Posterior cingulate gyrus (tissue), 11 donors: ENCODE measurements around the gene FUS.
"Not testable (repeated sequence)": the region's sequence is repeated elsewhere in the genome, so short reads cannot be mapped to it uniquely, and the experiment has no call there.

ENCODE experiments used
- DNase-seq, 10 donors: peaks; one replicate each; pipeline versions ENCODE4 v3.0.0 to v3.0.0-alpha.2; 2020 to 2021; ENCODE audit warnings: mixed read lengths in 3 of 10
- intact Hi-C: fragments of 100-400 bp; cut with DNase I; formaldehyde crosslinking; loops from one replicate; pipeline ENCODE4 v1.15.1; 2023

Gene FUS

DNA sequence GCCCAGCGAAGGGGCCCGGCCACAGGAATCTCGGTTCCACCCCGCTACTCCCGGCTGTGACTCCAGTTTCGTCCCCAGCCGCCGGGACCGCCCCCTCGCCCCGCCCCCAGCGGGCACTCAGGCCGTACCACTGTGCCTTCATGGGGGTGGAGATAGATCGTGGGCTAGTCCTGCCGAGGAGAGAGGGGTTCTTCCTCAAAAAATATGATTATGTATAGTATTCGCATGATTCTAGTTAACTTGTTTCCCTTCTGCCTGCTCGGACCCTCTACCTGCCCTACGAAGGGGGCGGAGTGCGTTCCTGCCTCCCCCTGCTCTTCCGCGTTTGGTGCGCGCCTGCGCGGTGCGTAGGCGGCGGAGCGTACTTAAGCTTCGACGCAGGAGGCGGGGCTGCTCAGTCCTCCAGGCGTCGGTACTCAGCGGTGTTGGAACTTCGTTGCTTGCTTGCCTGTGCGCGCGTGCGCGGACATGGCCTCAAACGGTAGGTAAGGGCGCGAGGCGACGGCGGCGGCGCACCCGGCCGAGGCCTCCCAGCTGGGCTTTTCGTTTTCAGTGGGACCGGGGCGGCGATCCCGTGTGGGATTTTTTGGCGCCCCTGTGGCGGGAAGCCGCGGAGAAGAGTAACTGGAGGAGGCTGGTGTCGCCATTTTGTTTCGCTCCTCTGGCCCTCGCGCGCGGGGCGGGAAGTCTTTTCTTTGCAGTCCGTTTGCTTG is at the start of gene FUS:
Gene FUS, plus strand, starts transcription at position 393 of the 713 bp plus-strand sequence. Its CDS starts 76 bp downstream, at position 469.
- intact Hi-C loops = loop anchor here (2.0 to 10.0 kb wide), 2 partner anchors 37 to 275 kb away; partner anchors contain the start of gene ARMC5
- DNase-seq = peak; percentile 84 to 98 (median 90)

DNA sequence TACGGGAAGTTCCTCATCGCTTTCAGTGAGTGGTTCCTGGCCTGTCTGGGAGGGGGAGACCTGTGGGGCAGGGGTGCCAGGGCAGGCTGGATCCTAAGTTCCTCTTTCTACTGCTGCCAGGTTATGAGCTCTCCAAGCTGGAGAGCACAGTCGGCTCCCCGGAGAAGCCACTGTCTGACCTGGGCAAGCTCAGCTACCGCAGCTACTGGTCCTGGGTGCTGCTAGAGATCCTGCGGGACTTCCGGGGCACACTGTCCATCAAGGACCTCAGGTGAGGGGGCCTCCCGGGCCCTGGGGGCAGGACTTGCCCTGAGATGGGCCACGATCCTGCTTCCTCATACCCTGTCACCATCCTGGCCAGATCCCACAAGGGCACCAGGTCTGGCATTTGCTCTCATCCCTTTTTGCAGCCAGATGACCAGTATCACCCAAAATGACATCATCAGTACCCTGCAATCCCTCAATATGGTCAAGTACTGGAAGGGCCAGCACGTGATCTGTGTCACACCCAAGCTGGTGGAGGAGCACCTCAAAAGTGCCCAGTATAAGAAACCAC is 49.5 kb upstream of the FUS start:
- DNase-seq = peak in 1 of 10 donors; percentile 78
- intact Hi-C loops = loop anchor here (5.0 kb wide), 1 partner anchor 372 kb away; no protein-coding TSS in a partner anchor

DNA sequence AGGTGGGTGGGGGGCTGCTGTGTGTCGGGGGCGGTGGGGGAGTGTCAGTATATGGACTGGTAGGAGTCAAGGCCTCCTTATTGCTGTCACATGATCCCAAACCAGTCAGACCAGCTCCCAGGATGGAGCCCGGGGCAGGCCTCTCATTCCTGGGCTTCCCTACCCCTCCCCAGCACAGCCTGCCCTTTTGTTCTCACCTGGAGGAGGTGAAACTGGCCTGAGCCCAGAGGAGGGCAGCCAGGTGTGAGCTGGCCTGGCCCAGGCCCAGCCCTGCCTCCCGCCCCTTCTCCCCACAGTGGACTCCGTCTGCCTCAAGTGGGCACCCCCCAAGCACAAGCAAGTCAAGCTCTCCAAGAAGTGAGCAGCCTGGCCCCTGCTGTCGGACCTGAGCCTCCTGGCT is 49.0 kb upstream of the FUS start:
- intact Hi-C loops = loop anchor here (5.0 kb wide), 1 partner anchor 371 kb away; no protein-coding TSS in a partner anchor
- peak in 1 of 10 donors; percentile 74 for DNase-seq

DNA sequence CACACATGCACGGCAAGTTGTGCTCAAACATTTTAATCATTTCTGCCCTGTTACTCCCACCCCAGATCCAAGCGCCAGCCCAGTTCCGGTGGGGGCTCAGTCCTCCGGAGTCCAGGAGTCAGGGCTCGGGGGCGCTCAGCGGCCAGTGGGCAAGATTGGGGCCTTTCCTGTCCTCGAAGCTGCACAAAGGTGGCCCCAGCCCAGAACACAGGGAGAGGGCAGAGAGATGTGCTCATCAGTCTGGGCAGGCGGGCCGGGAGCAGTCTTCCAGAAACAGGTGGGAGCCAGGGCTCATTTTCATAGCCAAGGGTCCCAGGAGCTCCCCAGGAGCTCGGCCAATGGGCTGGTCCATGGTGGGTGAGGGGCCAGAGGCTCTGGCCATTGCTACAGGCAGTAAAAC is 48.5 kb upstream of the FUS start:
- intact Hi-C loops = loop anchor here (5.0 kb wide), 1 partner anchor 371 kb away; no protein-coding TSS in a partner anchor
- no peak for DNase-seq

DNA sequence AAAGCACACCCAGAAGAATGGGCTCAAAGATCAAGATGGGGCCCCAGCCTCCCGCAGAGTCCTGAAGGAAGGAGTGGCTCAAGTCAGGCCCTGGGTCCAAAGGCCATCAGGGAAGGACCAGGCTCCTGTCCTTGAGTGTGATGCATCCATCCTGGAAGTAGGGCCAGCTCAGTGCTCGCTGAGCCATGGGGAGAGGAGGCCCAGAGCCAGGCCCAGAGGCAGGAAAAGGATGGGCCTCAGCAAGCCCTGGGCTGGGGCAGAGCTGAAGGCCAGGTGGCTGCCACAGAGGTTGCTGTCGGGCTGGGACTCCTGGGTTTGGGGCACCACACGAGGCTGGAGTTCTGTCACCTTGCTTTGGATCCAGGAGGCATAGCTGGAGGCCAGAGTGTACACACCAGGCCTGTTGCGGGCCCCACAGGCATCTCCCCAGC is 48.1 kb upstream of the FUS start:
- intact Hi-C loops = loop anchor here (5.0 kb wide), 1 partner anchor 370 kb away; no protein-coding TSS in a partner anchor
- DNase-seq = peak in 1 of 10 donors; percentile 63

DNA sequence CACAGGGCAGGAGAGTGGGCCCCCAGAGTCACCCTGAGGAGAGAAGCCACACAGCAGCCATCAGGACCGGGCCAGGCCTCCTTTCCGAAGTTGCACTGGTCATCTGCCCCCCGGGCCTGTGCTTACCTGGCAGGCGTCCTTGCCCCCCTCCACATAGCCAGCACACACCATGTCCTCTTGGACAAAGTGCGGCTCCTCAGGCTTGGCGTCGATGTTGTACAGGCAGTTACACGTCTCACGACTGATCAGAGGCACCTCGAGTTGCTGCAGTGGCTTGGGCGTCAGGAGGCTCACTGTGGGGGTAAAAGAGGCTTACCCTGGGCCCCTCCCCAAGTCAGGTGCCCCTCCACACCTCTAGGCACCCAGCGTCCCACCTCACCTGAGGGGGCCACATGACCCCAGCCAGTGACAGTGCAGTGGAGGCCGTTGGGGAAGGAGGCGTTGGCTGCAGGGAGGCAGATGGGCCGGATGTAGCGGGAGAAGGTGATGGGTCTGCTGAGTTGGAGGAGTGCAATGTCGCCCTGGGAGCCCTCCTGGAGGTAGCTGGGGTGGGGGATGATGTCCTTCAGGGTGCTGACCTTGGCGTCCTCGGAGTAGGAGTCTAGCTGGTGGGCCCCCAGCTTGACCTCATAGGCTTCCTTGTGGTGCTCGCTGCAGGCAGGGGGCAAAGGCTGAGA is 47.5 kb upstream of the FUS start:
- DNase-seq = peak in 1 of 10 donors; percentile 46
- intact Hi-C loops = loop anchor here (5.0 kb wide), 1 partner anchor 370 kb away; no protein-coding TSS in a partner anchor

DNA sequence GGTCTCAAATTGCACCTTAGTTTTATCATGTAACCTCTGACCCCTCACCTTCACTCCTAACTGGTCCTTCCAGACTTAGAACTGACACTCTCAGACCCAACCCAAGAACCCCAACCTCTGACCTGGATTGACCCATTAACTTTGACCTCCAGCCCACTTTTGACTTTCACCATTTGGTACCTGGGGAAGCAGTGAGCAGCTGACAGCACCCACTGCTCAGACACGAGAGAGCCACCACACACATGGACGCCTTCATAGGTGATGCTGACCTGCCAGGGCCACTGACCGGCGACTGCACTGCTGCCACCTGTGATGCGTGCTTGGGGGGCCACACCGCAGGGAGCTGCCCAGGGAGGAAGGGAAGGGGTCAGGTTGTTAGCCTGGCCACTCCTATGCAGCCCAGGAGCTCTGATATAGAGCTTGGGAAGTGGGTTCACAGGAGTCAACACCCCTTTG is 46.9 kb upstream of the FUS start:
- DNase-seq = no peak
- intact Hi-C loops = loop anchor here (5.0 kb wide), 1 partner anchor 369 kb away; no protein-coding TSS in a partner anchor

DNA sequence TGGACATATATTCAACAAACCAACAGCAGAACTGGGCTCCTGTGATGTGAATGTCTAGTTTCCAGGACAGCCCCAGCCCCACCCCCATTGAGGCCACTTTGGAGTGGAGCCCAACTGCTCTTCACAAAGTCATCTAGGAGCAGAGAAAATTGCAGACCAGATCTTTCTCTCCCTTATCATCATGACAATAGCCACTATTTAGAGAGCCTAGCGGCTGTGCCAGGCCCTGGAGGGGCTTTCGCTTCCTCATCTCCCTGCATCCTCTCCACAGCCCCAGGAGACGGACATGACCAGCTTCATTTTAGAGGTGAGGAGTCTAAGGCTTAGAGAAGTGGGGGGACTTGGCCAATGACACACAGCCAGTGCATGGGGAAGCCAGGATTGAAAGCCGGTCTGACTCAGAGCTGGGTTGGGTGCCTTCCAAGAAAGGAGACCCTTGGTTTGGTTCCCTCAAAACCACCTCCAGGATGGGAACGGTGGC is 45.8 kb upstream of the FUS start:
- no peak for DNase-seq
- intact Hi-C loops = loop anchor here (5.0 kb wide), 1 partner anchor 368 kb away; no protein-coding TSS in a partner anchor

DNA sequence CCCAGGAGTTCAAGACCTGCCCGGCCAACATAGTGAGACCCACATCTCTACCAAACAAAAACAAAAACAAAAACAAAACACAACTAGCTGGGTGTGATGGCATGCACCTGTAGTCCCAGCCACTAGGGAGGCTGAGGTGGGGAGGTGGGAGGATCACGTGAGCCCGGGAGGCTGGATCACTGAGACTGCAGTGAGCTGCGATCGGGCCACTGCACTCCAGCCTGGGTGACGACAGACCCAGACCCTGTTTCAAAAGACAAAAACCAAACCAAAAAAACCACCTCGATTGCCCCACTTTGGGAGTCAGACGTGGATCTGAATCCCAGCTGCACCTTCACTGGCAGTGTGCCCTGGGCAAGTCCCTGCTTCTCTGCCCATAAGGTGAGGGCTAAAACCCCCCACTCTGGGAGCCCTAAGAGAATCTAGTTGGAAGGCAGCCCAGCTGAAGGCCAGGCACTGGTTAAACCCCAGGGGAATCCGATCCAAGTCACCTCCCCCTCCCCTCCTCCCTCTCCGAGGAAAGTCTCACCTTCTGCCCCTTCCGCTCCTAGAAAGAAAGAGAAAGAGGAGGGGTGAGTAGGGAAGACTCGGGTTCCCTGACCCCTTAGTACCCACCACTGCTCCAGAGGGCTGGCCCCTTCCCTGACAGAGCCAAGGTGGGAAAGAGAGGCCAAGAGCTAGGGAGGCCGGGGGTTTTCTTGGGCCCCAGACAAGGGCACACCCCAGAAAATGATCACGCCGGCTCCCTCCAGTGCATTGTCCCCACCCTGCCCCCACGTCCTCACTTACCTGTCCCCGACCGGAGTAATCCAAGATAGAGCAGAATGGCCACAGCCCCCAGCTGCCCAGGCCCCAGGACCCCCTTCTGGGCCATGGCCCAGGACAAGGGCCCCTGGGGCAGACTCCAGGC is 45.1 kb upstream of the FUS start:
- no peak for DNase-seq
- intact Hi-C loops = loop anchor here (5.0 kb wide), 1 partner anchor 367 kb away; no protein-coding TSS in a partner anchor

DNA sequence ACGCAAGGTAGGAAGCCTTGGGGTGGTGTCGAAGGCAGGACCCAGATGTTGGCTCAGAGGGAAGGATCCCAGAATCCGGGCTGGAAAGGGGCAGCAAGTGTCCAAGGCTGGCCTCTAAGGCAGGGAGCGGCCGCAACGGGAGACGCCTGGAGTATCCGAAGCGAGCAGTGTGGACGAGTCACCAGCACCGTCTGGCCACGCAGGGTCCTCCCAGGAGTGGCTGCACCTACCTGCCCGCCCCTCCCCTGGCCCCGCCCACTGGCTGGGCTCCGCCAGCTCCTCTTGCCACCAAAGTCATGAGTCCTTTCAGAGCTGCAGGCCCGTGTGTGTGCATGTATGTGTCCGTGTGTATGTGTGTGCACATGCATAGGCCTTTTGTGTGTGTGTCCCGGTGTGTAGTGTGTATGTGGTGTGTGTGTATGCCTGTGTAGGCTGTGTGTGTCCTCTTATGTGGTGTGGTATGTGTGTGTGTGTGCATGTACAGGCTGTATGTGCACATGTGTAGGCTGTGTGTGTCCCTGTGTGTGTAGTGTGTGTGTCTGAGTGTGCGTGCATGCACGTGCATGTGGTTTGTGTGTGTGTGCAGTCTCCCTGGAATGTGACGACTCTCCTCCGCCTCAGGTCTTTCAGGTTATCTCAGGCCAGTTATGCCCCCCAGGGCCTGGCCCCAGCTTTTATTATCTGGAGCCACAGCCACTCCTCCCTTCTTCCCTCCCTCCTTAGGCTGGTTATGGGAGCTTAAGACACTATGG is 44.2 kb upstream of the FUS start, which contains the start of gene PRSS8:
Gene PRSS8, minus strand, starts transcription at position 193 of the 752 bp plus-strand sequence. CDS start 229 bp downstream, outside the sequence.
- no peak for DNase-seq
- intact Hi-C loops = no loop called here

DNA sequence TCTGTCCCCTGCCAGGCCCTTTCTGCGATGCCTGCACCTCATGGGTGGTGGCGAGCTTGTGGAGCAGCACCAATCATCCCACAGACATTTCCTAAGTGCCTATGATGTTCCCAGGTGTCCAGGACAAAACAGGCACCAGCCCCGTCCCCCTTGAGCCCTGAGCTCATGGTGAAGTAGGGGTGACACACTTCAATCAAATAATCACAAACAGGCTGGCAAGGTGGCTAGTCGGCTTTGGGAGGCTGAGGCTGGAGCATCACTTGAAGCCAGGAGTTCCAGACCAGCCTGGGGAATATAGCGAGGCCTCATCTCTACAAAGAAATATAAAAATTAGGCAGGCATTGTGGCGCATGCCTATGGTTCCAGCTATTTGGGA is 43.7 kb upstream of the FUS start:
- no peak for DNase-seq
- intact Hi-C loops = no loop called here

DNA sequence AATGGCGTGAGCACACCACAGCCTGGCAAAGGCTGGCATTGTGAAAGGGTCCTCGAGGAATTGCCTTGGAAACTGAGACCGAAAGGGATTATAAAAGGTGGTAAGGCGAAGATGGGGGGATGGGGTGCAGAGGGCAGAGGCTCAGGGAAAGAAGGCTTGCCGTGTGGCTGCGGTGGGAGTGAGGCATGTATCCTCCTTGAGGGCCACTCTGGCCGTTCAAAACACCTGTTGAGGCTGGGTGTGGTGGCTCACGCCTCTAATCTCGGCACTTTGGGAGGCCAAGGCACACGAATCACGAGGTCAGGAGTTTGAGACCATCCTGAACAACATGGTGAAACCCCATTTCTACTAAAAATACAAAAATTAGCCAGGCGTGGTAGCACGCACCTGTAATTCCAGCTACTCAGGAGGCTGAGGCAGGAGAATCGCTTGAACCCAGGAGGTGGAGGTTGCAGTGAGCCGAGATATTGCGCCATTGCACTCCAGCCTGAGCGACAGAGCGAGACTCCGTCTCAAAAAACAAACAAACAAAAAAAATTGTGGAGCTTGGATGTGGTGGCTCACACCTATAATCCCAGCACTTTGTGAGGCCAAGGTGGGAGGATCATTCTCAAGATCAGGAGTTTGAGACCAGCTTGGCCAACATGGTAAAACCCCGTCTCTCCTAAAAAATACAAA is 43.0 kb upstream of the FUS start:
- intact Hi-C loops, DNase-seq: not testable (repeated sequence)

DNA sequence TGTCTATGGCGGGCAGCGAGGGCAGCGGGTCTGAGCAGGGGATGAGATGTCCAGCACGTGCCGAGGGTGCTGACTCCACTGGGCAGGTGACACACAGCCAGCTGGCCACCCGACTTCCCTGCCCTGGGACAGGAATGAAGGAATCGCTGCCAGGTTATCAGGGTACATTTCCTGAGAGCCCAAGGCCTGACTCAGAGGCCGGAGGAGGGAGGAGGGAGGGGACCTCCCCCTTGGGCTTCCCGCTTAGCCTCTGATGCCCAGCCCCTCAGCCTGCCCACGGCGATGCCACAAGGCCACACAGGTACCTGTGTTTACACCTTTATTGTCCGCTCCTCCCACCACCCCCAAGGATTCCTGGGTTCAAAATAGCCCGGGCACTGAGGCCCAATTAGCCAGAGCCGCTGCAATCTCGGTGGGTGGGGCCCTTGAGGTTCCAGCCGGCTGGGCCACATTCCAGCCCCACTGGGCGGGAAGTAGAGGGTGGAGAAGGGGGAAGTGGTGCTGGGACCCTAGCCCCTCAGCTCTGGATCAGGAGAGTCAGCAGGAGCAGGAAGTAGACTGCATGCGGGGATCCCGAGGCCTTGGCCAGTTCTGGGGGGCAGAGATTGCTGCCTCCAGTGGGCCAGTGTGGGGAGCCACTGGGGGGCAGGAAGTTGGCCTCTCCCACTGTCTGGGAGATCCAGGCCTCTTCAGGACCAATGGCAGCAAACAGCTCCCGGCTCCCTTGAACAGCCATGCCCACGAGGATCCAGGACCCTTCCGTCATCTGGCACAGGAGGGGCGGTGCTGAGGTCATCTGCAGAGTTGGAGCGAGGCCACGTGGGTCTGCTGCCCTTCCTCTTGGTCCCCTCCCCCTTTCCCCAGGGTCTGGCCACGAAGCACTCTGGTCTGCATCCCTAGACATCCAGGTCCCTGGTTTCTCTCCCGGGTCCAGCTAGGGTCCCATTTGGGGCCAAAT is 41.0 kb upstream of the FUS start:
- no peak for DNase-seq
- intact Hi-C loops = no loop called here

DNA sequence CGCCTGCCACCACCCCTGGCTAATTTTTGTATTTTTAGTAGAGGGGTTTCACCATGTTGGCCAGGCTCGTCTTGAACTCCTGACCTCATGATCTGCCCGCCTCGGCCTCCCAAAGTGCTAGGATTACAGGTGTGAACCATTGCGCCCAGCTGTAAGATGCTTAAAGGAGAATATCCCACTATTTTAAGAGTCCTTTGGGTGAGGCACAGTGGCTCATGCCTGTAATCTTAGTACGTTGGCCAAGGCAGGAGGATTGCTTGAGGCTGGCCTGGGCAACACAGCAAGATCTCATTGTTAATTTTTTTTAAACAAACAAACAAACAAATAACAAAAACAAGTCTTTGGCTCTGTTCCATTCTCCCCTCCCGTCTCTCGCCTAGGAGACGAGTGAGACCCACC is 38.9 kb upstream of the FUS start:
- DNase-seq = not testable (repeated sequence)
- intact Hi-C loops = loop anchor here (5.0 kb wide), 1 partner anchor 34 kb away; the partner anchor contains the start of gene BCKDK

DNA sequence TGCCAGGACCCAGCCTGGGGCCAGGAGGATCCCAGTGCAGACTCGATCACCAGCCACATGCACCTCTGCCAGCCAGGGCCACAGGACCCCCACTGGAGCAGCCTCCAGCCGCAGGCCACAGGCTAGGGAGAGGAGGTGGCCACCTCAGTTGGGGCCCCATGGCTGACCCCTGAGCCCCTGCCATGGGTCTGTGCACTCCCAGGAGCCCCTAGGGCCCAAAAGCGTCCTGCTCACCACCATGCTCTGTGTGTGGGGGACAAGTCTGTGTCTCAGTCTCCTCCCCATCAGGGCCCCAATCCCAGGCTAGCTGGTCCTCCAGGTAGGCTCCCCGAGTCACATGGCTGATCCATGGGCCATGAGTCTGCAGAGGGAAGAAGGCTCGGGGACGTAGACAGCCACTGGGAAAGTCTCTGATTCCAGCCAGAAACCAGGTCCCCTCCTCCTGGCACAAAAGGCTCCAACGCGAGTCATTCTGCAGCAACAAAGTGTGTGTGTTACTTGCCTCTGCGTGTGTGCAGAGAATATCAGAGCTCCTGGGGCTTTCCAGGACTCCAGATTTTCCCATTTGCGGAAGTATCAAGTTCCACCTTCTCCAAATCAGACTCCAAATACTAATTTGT is 38.3 kb upstream of the FUS start:
- intact Hi-C loops = loop anchor here (1.0 to 5.0 kb wide), 3 partner anchors 34 to 47 kb away; partner anchors contain the start of genes BCKDK, FUS and VKORC1
- peak in 1 of 10 donors; percentile 82 for DNase-seq
